KOPT-K1 (cell line): ENCODE measurements around the gene SEC24D.

Experiments used
- H3K27ac ChIP-seq: fragments of 200-600 bp; sonication (generic); 2 replicates; pipeline ENCODE4 v1.5.1; 2016; ENCODE audit warnings: antibody characterized with exemption, mild to moderate bottlenecking, low read depth, low read length; ENCODE audit not compliant: poor library complexity, severe bottlenecking
- H3K36me3 ChIP-seq: fragments of 200-600 bp; sonication (generic); 2 replicates; pipeline ENCODE4 v1.5.1; 2017; ENCODE audit warnings: antibody characterized with exemption, mild to moderate bottlenecking, low read length, moderate library complexity; ENCODE audit not compliant: insufficient read depth
- H3K9me3 ChIP-seq: fragments of 200-600 bp; sonication (generic); 2 replicates; pipeline ENCODE4 v1.5.1; 2017; ENCODE audit warnings: antibody characterized with exemption, low read length, mild to moderate bottlenecking; ENCODE audit not compliant: insufficient read depth, poor library complexity, severe bottlenecking

The SEC24D gene

GRCh38 chr4:118857760-118858159, 21.8 kb upstream of the SEC24D start:
- no peaks in the 10 kb centered on the region for H3K36me3 ChIP-seq
- no peak overlapping the region for H3K27ac ChIP-seq
- no peaks in the 10 kb centered on the region for H3K9me3 ChIP-seq

- Histone ChIP-seq H3K9me3 (no peaks in the 10 kb centered on the region), H3K27ac (peak overlapping the region; percentile 67), H3K36me3 (no peaks in the 10 kb centered on the region)
Observed at GRCh38 chr4:118850488-118851173, 14.7 kb upstream of the SEC24D start.

GRCh38 chr4:118849867-118850487, 14.1 kb upstream of the SEC24D start:
- Histone ChIP-seq H3K27ac (peak overlapping the region; percentile 67), H3K36me3 (no peaks in the 10 kb centered on the region), H3K9me3 (no peaks in the 10 kb centered on the region)

GRCh38 chr4:118848901-118849300, 13.0 kb upstream of the SEC24D start:
- H3K27ac ChIP-seq, result no peak overlapping the region
- H3K36me3 ChIP-seq, result no peaks in the 10 kb centered on the region
- no peaks in the 10 kb centered on the region for H3K9me3 ChIP-seq

GRCh38 chr4:118848242-118848641, 12.3 kb upstream of the SEC24D start:
- H3K9me3 ChIP-seq, result no peaks in the 10 kb centered on the region
- H3K36me3 ChIP-seq, result no peaks in the 10 kb centered on the region
- no peak overlapping the region for H3K27ac ChIP-seq

- Histone ChIP-seq H3K9me3 (no peaks in the 10 kb centered on the region), H3K36me3 (no peaks in the 10 kb centered on the region), H3K27ac (no peak overlapping the region)
Observed at GRCh38 chr4:118846979-118847378, 11.1 kb upstream of the SEC24D start.

GRCh38 chr4:118845552-118846050, 9.7 kb upstream of the SEC24D start:
- Histone ChIP-seq H3K27ac (no peak overlapping the region), H3K36me3 (no peaks in the 10 kb centered on the region), H3K9me3 (no peaks in the 10 kb centered on the region)

- Histone ChIP-seq H3K27ac (no peak overlapping the region), H3K9me3 (no peaks in the 10 kb centered on the region)
Observed at GRCh38 chr4:118843237-118843636, 7.3 kb upstream of the SEC24D start.

GRCh38 chr4:118842055-118842454, 6.1 kb upstream of the SEC24D start:
- Histone ChIP-seq H3K9me3 (no peaks in the 10 kb centered on the region), H3K27ac (no peak overlapping the region)

More at GRCh38 chr4:118843237-118843636, 7.3 kb upstream of the SEC24D start:
- H3K36me3 ChIP-seq, result no peaks in the 10 kb centered on the region

GRCh38 chr4:118839221-118839927, 3.4 kb upstream of the SEC24D start:
- Histone ChIP-seq H3K27ac (no peak overlapping the region), H3K36me3 (no peaks in the 10 kb centered on the region), H3K9me3 (no peaks in the 10 kb centered on the region)

More at GRCh38 chr4:118842055-118842454, 6.1 kb upstream of the SEC24D start:
- H3K36me3 ChIP-seq, result no peaks in the 10 kb centered on the region

- Histone ChIP-seq H3K36me3 (peaks cover 13% of the 10 kb centered on the region), H3K27ac (no peak overlapping the region)
Observed at GRCh38 chr4:118837121-118837507, 1.2 kb upstream of the SEC24D start.

GRCh38 chr4:118836301-118837120, 585 bp upstream of the SEC24D start:
- no peaks in the 10 kb centered on the region for H3K9me3 ChIP-seq
- H3K27ac ChIP-seq, result peak overlapping the region; percentile 52
- peaks cover 19% of the 10 kb centered on the region for H3K36me3 ChIP-seq

More at GRCh38 chr4:118837121-118837507, 1.2 kb upstream of the SEC24D start:
- H3K9me3 ChIP-seq, result no peaks in the 10 kb centered on the region

- H3K36me3 ChIP-seq, result peaks cover 29% of the 10 kb centered on the region
- H3K9me3 ChIP-seq, result no peaks in the 10 kb centered on the region
- H3K27ac ChIP-seq, result peak overlapping the region; percentile 52
Observed at GRCh38 chr4:118834960-118835569, 861 bp downstream of the SEC24D start.

GRCh38 chr4:118834070-118834469, 1.9 kb downstream of the SEC24D start:
- Histone ChIP-seq H3K27ac (no peak overlapping the region), H3K9me3 (no peaks in the 10 kb centered on the region), H3K36me3 (peaks cover 33% of the 10 kb centered on the region)
